CD4-positive, alpha-beta T cell (primary cell): ENCODE measurements around the gene PROX2. TPM values are rescaled to one million over a fixed set of nuclear protein-coding genes. Genes with fewer than 3 reads are reported as not detected.

ENCODE experiments used
- ATAC-seq: fragments of 200-7000 bp; cut with Tn5 transposase; one replicate; pipeline ENCODE4 v1.10.0; 2022; ENCODE audit warnings: mild to moderate bottlenecking; ENCODE audit not compliant: poor library complexity
- CTCF ChIA-PET: fragments of 350-600 bp; sonication (Branson Sonifier 250); formaldehyde crosslinking; loops from one replicate; lab custom pipeline; 2021; ENCODE audit warnings: antibody characterized with exemption, inconsistent platforms; lab: Charles Lee
- POLR2A ChIA-PET: fragments of 350-600 bp; sonication (Branson Sonifier 250); formaldehyde crosslinking; loops from one replicate; lab custom pipeline; 2021; ENCODE audit warnings: antibody characterized with exemption, inconsistent platforms; lab: Charles Lee
- DNase-seq, 14 experiments: peaks; one replicate each; pipeline ENCODE4 v3.0.0-alpha.2; 2013 to 2020; ENCODE audit warnings: mixed read lengths in 2 of 14
- H3K27ac ChIP-seq, 2 donors: one replicate each; pipeline versions ENCODE4 v1.5.1 to v1.7.0; 2013; ENCODE audit warnings: low read length in 2 of 2, low read depth in 1 of 2, mild to moderate bottlenecking in 1 of 2
- H3K27me3 ChIP-seq, 2 experiments: 1 replicate in 1 of 2; 2 replicates in 1 of 2; pipeline versions ENCODE4 v1.6.1 to v1.7.0; 2013; ENCODE audit warnings: low read length in 2 of 2, control low read depth in 1 of 2, mild to moderate bottlenecking in 1 of 2, moderate library complexity in 1 of 2; ENCODE audit not compliant: insufficient read depth in 2 of 2, control insufficient read depth in 1 of 2
- H3K36me3 ChIP-seq: one replicate; pipeline ENCODE4 v1.6.1; 2013; ENCODE audit warnings: low read length, control low read depth; ENCODE audit not compliant: insufficient read depth
- H3K4me1 ChIP-seq: one replicate; pipeline ENCODE4 v1.6.1; 2013; ENCODE audit warnings: low read length, control low read depth; ENCODE audit not compliant: insufficient read depth
- H3K4me3 ChIP-seq: one replicate; pipeline ENCODE4 v1.5.1; 2013; ENCODE audit warnings: mild to moderate bottlenecking, low read length, moderate library complexity
- H3K9me3 ChIP-seq, 2 experiments: 1 replicate in 1 of 2; 2 replicates in 1 of 2; pipeline versions ENCODE4 v1.6.1 to v1.7.0; 2013; ENCODE audit warnings: low read length in 2 of 2, mild to moderate bottlenecking in 2 of 2, control low read depth in 1 of 2, moderate library complexity in 1 of 2; ENCODE audit not compliant: control insufficient read depth in 1 of 2, insufficient read depth in 1 of 2
- H3K27ac Mint-ChIP-seq: one replicate; pipeline ENCODE4 v1.8.0; 2020; ENCODE audit warnings: mixed read lengths
- H3K27me3 Mint-ChIP-seq: one replicate; pipeline ENCODE4 v1.8.0; 2021; ENCODE audit warnings: mixed read lengths
- H3K36me3 Mint-ChIP-seq: one replicate; pipeline ENCODE4 v1.8.0; 2021; ENCODE audit warnings: low read depth, mixed read lengths
- H3K4me1 Mint-ChIP-seq: one replicate; pipeline ENCODE4 v1.8.0; 2021; ENCODE audit warnings: low read depth, mixed read lengths
- H3K4me3 Mint-ChIP-seq: one replicate; pipeline ENCODE4 v1.8.0; 2020; ENCODE audit warnings: mild to moderate bottlenecking, mixed read lengths
- H3K9me3 Mint-ChIP-seq: one replicate; pipeline ENCODE4 v1.8.0; 2020; ENCODE audit warnings: mixed read lengths
- intact Hi-C, 2 experiments: fragments of 100-400 bp; cut with DNase I in 1 of 2; cut with micrococcal nuclease in 1 of 2; formaldehyde crosslinking; loops; one replicate each; pipeline versions ENCODE4 v1.15.1 to v1.9.0; 2023 to 2025; cut with DNase I, micrococcal nuclease
- total RNA-seq, 174 experiments: library from RNA in 2 of 174; stranded (reverse) in 2 of 174; gene quantifications; one replicate each; pipeline ENCODE4 v1.2.3 and lab custom pipeline; 2021 to 2026
- TF ChIP-seq, protein P1 (sequence below): fragments of 200-600 bp; IDR thresholded peaks from one replicate; pipeline ENCODE4 v1.8.0; 2022; ENCODE audit warnings: antibody characterized with exemption, mild to moderate bottlenecking

Gene PROX2
- total RNA-seq, 2 experiments from 2014 or later, result 0.25 TPM; not detected in 1

DNA sequence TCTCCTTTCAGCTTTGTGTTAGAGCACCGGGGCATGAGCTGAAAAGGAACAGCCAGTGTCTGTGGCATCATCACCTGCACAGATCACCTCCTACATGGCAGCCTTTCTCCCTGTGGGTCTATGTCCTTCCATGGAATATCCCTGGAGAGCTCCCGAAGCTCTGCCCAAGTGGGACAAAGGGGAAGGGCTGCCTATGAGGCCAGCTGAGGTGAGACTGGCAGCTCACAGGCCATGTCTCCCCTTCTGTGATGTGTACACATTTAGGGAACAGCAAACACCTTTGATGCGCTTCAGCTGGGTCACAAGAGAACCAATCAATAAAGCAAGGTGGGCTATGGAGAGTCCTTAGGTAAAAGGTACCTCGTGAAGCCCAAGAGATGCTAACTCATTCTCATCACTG, 4.1 kb downstream of the PROX2 start:
- POLR2A ChIA-PET, result interaction anchor here (1.9 to 2.9 kb wide), 2 partner anchors 10 to 11 kb away, joined by 7 to 16 read pairs; partner anchors contain the start of gene DLST
- DNase-seq (no peak), ATAC-seq (no peak)
- Mint-ChIP-seq H3K4me1 (peaks cover 38% of the 10 kb centered on the region), H3K9me3 (no peaks in the 10 kb centered on the region), H3K27me3 (no peaks in the 10 kb centered on the region), H3K4me3 (no peak overlapping the region), H3K27ac (no peak overlapping the region), H3K36me3 (no peaks in the 10 kb centered on the region)
- intact Hi-C loops, result no loop called here
- CTCF ChIA-PET, result interaction anchor here (1.6 to 2.0 kb wide), 2 partner anchors 10 to 11 kb away, joined by 5 to 7 read pairs; no protein-coding TSS in a partner anchor
- TF ChIP-seq, protein P1, sequence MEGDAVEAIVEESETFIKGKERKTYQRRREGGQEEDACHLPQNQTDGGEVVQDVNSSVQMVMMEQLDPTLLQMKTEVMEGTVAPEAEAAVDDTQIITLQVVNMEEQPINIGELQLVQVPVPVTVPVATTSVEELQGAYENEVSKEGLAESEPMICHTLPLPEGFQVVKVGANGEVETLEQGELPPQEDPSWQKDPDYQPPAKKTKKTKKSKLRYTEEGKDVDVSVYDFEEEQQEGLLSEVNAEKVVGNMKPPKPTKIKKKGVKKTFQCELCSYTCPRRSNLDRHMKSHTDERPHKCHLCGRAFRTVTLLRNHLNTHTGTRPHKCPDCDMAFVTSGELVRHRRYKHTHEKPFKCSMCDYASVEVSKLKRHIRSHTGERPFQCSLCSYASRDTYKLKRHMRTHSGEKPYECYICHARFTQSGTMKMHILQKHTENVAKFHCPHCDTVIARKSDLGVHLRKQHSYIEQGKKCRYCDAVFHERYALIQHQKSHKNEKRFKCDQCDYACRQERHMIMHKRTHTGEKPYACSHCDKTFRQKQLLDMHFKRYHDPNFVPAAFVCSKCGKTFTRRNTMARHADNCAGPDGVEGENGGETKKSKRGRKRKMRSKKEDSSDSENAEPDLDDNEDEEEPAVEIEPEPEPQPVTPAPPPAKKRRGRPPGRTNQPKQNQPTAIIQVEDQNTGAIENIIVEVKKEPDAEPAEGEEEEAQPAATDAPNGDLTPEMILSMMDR, result no peak
- Histone ChIP-seq H3K4me1 (peaks cover 29% of the 10 kb centered on the region), H3K27me3 (no peaks in the 10 kb centered on the region), H3K27ac (no peak overlapping the region), H3K9me3 (no peaks in the 10 kb centered on the region), H3K4me3 (no peak overlapping the region), H3K36me3 (no peaks in the 10 kb centered on the region)

DNA sequence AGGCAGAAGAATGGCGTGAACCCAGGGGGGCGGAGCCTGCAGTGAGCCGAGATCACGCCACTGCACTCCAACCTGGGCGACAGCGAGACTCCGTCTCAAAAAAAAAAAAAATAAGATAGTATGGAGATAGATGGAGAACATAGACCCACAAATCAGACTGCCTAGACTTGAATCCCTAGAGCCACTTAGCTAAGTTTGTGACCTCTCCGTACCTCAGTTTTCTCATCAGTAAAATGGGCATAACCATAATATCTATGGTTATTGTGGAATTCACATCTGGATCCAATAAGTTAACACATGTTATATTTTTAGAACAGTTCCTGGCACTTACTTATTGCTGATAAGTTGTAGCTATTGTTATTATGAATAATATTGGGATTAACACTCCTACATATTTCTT, 7.2 kb downstream of the PROX2 start:
- TF ChIP-seq, protein P1, result no peak
- POLR2A ChIA-PET, result interaction anchor here (0.7 to 2.9 kb wide), 4 partner anchors 8 to 30 kb away, joined by 3 to 36 read pairs (median 4); partner anchors contain the start of gene DLST
- H3K4me3 ChIP-seq, result no peak overlapping the region
- no peaks in the 10 kb centered on the region for H3K27me3 ChIP-seq
- no peak overlapping the region for H3K27ac ChIP-seq
- no peaks in the 10 kb centered on the region for H3K9me3 ChIP-seq
- peaks cover 16% of the 10 kb centered on the region for H3K4me1 ChIP-seq
- Mint-ChIP-seq H3K27ac (no peak overlapping the region), H3K4me3 (no peak overlapping the region), H3K36me3 (no peaks in the 10 kb centered on the region), H3K27me3 (no peaks in the 10 kb centered on the region), H3K9me3 (no peaks in the 10 kb centered on the region), H3K4me1 (peaks cover 27% of the 10 kb centered on the region)
- intact Hi-C loops, result no loop called here
- ATAC-seq (no peak), DNase-seq (no peak)
- H3K36me3 ChIP-seq, result no peaks in the 10 kb centered on the region
- CTCF ChIA-PET, result interaction anchor here (3.2 kb wide), 1 partner anchor 37 kb away, joined by 16 read pairs; no protein-coding TSS in a partner anchor

DNA sequence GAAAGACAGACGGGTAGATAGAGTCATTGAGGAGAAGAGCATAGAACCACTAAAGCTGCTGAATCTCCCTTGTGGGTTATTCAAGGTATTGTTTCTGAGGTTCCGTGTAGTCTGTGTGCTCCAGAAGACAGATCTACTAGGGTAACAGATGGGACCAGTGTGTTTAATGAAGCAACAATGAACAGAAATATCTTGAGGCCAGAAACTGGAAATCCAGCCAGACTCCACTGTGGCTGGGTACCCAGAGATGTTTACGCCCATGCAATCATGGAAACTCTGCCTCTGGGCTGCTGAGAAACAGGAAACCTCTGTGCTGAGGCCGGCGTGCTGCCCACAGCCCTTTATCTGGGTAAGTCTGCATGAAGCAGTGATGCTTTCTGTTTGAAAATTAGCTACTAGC, 8.3 kb downstream of the PROX2 start:
- Histone ChIP-seq H3K27ac (no peak overlapping the region), H3K36me3 (no peaks in the 10 kb centered on the region), H3K4me3 (no peak overlapping the region), H3K27me3 (no peaks in the 10 kb centered on the region), H3K4me1 (peaks cover 16% of the 10 kb centered on the region), H3K9me3 (no peaks in the 10 kb centered on the region)
- peak in 13 of 14 experiments; percentile 9 to 72 (median 36) for DNase-seq
- intact Hi-C loops, result loop anchor here in 1 of 2 experiments (2.0 kb wide), 1 partner anchor 15 kb away; no protein-coding TSS in a partner anchor
- Mint-ChIP-seq H3K27ac (peak overlapping the region; percentile 28), H3K36me3 (no peaks in the 10 kb centered on the region), H3K4me3 (peak overlapping the region; percentile 8), H3K27me3 (no peaks in the 10 kb centered on the region), H3K9me3 (no peaks in the 10 kb centered on the region), H3K4me1 (peaks cover 25% of the 10 kb centered on the region)
- ChIA-PET CTCF (interaction anchor here (0.6 to 3.2 kb wide), 3 partner anchors 34 to 1304 kb away, joined by 3 to 16 read pairs (median 4); no protein-coding TSS in a partner anchor), POLR2A (interaction anchor here (0.6 to 2.9 kb wide), 8 partner anchors 9 to 37 kb away, joined by 3 to 36 read pairs (median 5); partner anchors contain the start of gene DLST)
- ATAC-seq, result peak; percentile 84
- TF ChIP-seq, protein P1, result no peak
